Natural killer cell (primary cell): ENCODE results near the gene IGFL4. TPM values are rescaled to one million over a fixed set of nuclear protein-coding genes. Genes with fewer than 3 reads are reported as not detected.

Source experiments
- ATAC-seq, 3 donors: fragments of 150-1000 bp in 2 of 3; fragments of 200-7000 bp in 1 of 3; cut with Tn5 transposase; 1 replicate in 1 of 3; 2 replicates in 2 of 3; pipeline ENCODE4 v1.10.0; 2021; ENCODE audit warnings: mild to moderate bottlenecking in 2 of 3, moderate library complexity in 2 of 3
- DNase-seq, 2 donors: peaks; one replicate each; pipeline versions ENCODE4 v3.0.0 to v3.0.0-alpha.2; 2013 to 2021; ENCODE audit warnings: mixed read lengths in 1 of 2
- H3K27ac ChIP-seq: one replicate; pipeline ENCODE4 v1.5.1; 2013; ENCODE audit warnings: mild to moderate bottlenecking, low read length
- H3K27me3 ChIP-seq: one replicate; pipeline ENCODE4 v1.6.1; 2013; ENCODE audit warnings: low read length; ENCODE audit not compliant: control insufficient read depth, insufficient read depth
- H3K36me3 ChIP-seq: one replicate; pipeline ENCODE4 v1.6.1; 2013; ENCODE audit warnings: low read length; ENCODE audit not compliant: control insufficient read depth, insufficient read depth
- H3K4me1 ChIP-seq: one replicate; pipeline ENCODE4 v1.6.1; 2013; ENCODE audit warnings: low read length; ENCODE audit not compliant: control insufficient read depth, insufficient read depth
- H3K4me3 ChIP-seq: one replicate; pipeline ENCODE4 v1.5.1; 2013; ENCODE audit warnings: low read length
- H3K9me3 ChIP-seq: one replicate; pipeline ENCODE4 v1.6.1; 2013; ENCODE audit warnings: low read length; ENCODE audit not compliant: control insufficient read depth, insufficient read depth
- H3K27ac Mint-ChIP-seq, 2 donors: one replicate each; pipeline ENCODE4 v1.8.0; 2022; ENCODE audit warnings: mild to moderate bottlenecking in 2 of 2, mixed read lengths in 2 of 2, moderate library complexity in 1 of 2
- H3K27me3 Mint-ChIP-seq, 2 donors: one replicate each; pipeline ENCODE4 v1.8.0; 2022; ENCODE audit warnings: low read depth in 2 of 2, mixed read lengths in 2 of 2
- H3K36me3 Mint-ChIP-seq: one replicate; pipeline ENCODE4 v1.8.0; 2022; ENCODE audit warnings: mixed read lengths
- H3K4me1 Mint-ChIP-seq, 2 donors: one replicate each; pipeline ENCODE4 v1.8.0; 2022; ENCODE audit warnings: mixed read lengths in 2 of 2
- H3K4me3 Mint-ChIP-seq: one replicate; pipeline ENCODE4 v1.8.0; 2022; ENCODE audit warnings: mild to moderate bottlenecking, moderate library complexity, mixed read lengths
- H3K9me3 Mint-ChIP-seq, 2 donors: one replicate each; pipeline ENCODE4 v1.8.0; 2022; ENCODE audit warnings: mixed read lengths in 2 of 2
- WGBS: methylation state at CpG from one replicate; pipeline ENCODE4 v1.1.7; 2013; ENCODE audit warnings: missing lambda C conversion rate; ENCODE audit not compliant: insufficient coverage; 5-methylcytosine and 5-hydroxymethylcytosine counted together
- intact Hi-C: fragments of 100-400 bp; cut with micrococcal nuclease; formaldehyde crosslinking; loops from one replicate; pipeline ENCODE4 v1.14.2; 2022
- total RNA-seq, 4 donors: library from RNA; stranded (reverse); fragments of 120-200 nt in 1 of 4; gene quantifications; one replicate each; pipeline versions ENCODE4 v1.2.3 to v1.2.4, GENCODE V29; 2013 to 2022
- TF ChIP-seq, protein P1 (sequence below): fragments of 200-600 bp; IDR thresholded peaks from one replicate; pipeline ENCODE4 v1.8.0; 2022; ENCODE audit warnings: antibody characterized with exemption

IGFL4 gene
- total RNA-seq, 3 donors from 2014 or later (not counting 1 experiment from before 2014, with no cell fraction given) = not detected

DNA sequence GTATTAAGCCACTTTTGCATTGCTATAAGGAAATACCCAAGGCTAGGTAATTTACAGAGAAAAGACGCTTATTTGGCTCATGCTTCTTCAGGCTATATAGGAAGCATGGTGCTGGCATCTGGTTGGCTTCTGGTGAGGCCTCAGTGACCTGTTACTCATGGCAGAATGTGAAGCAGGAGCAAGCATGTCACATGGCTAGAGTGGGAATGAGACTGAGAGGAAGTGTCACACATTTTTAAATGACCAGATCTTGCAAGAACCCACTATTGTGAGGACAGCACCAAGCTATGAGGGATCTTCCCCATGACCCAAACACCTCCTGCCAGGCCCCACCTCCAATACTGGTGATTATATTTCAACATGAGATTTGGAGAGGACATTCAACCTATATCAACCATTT lies 25.7 kb upstream of the IGFL4 start:
- ATAC-seq (no peak), DNase-seq (no peak)
- Mint-ChIP-seq H3K4me3 (no peak overlapping the region), H3K36me3 (no peaks in the 10 kb centered on the region), H3K9me3 (no peaks in the 10 kb centered on the region), H3K27me3 (peaks cover 51 to 91% of the 10 kb centered on the region in 2 donors), H3K4me1 (no peaks in the 10 kb centered on the region), H3K27ac (no peak overlapping the region)
- Histone ChIP-seq H3K4me3 (no peak overlapping the region), H3K36me3 (no peaks in the 10 kb centered on the region), H3K27me3 (peaks cover 6% of the 10 kb centered on the region), H3K4me1 (no peaks in the 10 kb centered on the region), H3K9me3 (no peaks in the 10 kb centered on the region), H3K27ac (no peak overlapping the region)
- intact Hi-C loops = no loop called here
- WGBS = 65% methylated on average over 1 of the region's 1 CpG
- TF ChIP-seq, protein P1, sequence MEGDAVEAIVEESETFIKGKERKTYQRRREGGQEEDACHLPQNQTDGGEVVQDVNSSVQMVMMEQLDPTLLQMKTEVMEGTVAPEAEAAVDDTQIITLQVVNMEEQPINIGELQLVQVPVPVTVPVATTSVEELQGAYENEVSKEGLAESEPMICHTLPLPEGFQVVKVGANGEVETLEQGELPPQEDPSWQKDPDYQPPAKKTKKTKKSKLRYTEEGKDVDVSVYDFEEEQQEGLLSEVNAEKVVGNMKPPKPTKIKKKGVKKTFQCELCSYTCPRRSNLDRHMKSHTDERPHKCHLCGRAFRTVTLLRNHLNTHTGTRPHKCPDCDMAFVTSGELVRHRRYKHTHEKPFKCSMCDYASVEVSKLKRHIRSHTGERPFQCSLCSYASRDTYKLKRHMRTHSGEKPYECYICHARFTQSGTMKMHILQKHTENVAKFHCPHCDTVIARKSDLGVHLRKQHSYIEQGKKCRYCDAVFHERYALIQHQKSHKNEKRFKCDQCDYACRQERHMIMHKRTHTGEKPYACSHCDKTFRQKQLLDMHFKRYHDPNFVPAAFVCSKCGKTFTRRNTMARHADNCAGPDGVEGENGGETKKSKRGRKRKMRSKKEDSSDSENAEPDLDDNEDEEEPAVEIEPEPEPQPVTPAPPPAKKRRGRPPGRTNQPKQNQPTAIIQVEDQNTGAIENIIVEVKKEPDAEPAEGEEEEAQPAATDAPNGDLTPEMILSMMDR = no peak

DNA sequence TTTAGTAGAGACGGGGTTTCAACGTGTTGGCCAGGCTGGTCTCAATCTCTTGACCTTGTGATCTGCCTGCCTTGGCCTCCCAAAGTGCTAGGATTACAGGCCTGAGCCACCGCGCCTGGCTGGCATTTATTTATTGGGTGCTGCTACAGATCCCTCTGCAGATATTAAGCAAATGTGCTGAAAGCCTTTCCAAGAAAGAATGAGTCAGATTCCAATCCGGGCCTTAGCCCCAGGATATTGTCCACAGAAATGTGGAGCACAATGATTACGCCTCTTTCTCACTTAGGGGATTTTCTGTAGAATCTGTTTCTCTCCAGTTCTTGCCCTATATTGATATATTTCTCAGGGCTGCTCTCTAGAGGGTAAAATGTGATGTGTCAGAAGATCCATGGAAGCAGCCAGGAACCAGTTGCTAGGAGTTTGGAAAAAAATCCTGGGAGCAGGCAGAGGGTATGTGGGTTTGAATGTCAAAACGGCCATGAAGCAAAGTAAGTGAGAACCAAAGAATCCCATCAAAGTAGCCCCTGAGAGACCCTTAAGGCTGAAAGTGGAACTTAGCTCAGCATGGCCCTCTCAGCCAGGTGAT lies 24.8 kb upstream of the IGFL4 start:
- no peak overlapping the region for H3K4me3 Mint-ChIP-seq
- no peaks in the 10 kb centered on the region for H3K9me3 Mint-ChIP-seq
- WGBS = 76% methylated on average over 6 of the region's 7 CpGs
- no peaks in the 10 kb centered on the region for H3K4me1 ChIP-seq
- H3K9me3 ChIP-seq = no peaks in the 10 kb centered on the region
- H3K36me3 Mint-ChIP-seq = no peaks in the 10 kb centered on the region
- DNase-seq (no peak), ATAC-seq (no peak)
- no peaks in the 10 kb centered on the region for H3K36me3 ChIP-seq
- no peaks in the 10 kb centered on the region for H3K4me1 Mint-ChIP-seq
- TF ChIP-seq, protein P1 = no peak
- H3K4me3 ChIP-seq = no peak overlapping the region
- H3K27ac ChIP-seq = no peak overlapping the region
- no peak overlapping the region for H3K27ac Mint-ChIP-seq
- H3K27me3 Mint-ChIP-seq = peaks cover 42 to 89% of the 10 kb centered on the region in 2 donors
- intact Hi-C loops = no loop called here
- peaks cover 7% of the 10 kb centered on the region for H3K27me3 ChIP-seq

DNA sequence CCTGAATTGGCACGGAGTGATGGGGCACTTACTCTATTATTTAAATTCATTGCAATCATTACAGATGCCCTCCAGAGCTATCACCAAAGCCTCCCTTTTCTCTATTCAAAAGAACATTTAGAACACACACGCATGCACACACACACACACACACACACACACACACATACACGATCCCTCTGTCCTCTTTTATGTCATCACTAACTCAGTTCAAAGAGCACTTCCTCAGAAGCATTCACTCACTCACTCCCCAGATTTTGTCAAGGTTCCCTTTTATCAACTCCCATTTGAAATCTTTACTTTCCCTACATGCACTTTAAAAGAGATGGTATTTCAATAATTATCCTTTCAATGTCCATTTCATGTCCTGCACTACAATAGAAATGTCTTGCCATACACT lies 22.4 kb upstream of the IGFL4 start:
- intact Hi-C loops = no loop called here
- Mint-ChIP-seq H3K27me3 (peaks cover 46 to 88% of the 10 kb centered on the region in 2 donors), H3K4me3 (no peak overlapping the region), H3K9me3 (no peaks in the 10 kb centered on the region), H3K27ac (no peak overlapping the region), H3K36me3 (no peaks in the 10 kb centered on the region), H3K4me1 (no peaks in the 10 kb centered on the region)
- H3K4me1 ChIP-seq = no peaks in the 10 kb centered on the region
- ATAC-seq = no peak
- WGBS = 64% methylated on average over 3 of the region's 3 CpGs
- H3K27me3 ChIP-seq = peaks cover 3% of the 10 kb centered on the region
- DNase-seq = no peak
- TF ChIP-seq, protein P1 = no peak
- no peak overlapping the region for H3K27ac ChIP-seq
- peaks cover 3% of the 10 kb centered on the region for H3K9me3 ChIP-seq
- no peak overlapping the region for H3K4me3 ChIP-seq
- H3K36me3 ChIP-seq = no peaks in the 10 kb centered on the region

DNA sequence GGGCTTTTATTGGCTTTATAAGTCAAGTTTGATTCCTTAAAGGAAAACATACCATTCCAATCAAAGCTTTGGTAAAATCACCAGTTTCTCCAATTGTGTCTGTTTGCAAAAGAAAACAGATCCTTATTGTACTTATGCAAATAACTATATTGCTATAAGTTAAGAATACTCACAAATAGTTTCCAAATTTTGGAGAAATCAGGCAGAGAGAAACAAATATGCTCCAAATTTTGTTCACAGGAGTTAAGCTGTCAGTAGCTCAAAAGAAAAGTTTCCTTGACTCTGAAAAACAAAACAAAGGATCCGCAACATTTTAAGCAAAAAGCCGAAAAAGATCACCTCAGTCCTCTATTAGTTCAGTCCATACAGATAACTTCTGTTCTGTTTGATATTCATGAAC lies 19.2 kb upstream of the IGFL4 start:
- WGBS = 88% methylated on average over 2 of the region's 2 CpGs
- no peak overlapping the region for H3K4me3 ChIP-seq
- intact Hi-C loops = no loop called here
- Mint-ChIP-seq H3K4me1 (no peaks in the 10 kb centered on the region), H3K27ac (no peak overlapping the region), H3K4me3 (no peak overlapping the region), H3K27me3 (peaks cover 37 to 74% of the 10 kb centered on the region in 2 donors), H3K36me3 (no peaks in the 10 kb centered on the region), H3K9me3 (no peaks in the 10 kb centered on the region)
- H3K36me3 ChIP-seq = no peaks in the 10 kb centered on the region
- H3K9me3 ChIP-seq = peaks cover 3% of the 10 kb centered on the region
- DNase-seq (no peak), ATAC-seq (no peak)
- H3K27ac ChIP-seq = no peak overlapping the region
- H3K27me3 ChIP-seq = peaks cover 6% of the 10 kb centered on the region
- no peaks in the 10 kb centered on the region for H3K4me1 ChIP-seq
- TF ChIP-seq, protein P1 = no peak
